Measurements from ENCODE around the gene MPIG6B.

MPIG6B gene

GRCh38 chr6:31723245-31723979 is at the start of gene MPIG6B:
TSS of gene MPIG6B (plus strand) at chr6:31723373. CDS start at chr6:31723384, 11 bp downstream.
- Histone ChIP-seq H3K9me3 (ENCODE audit: control insufficient read depth, low read length) (no peaks in the 10 kb centered on the region), H3K4me3 (ENCODE audit: low read length) (no peak within 1 kb of the TSS), H3K9ac (ENCODE audit: low read length) (no peak within 1 kb of the TSS), H3K27me3 (ENCODE audit: control insufficient read depth, insufficient read depth, low read length) (no peaks in the 10 kb centered on the region), H3K36me3 (ENCODE audit: control insufficient read depth, insufficient read depth, low read length) (peaks cover 9% of the 10 kb centered on the region), H3K4me1 (ENCODE audit: control insufficient read depth, insufficient read depth, low read length) (peaks cover 39% of the 10 kb centered on the region)

DNA sequence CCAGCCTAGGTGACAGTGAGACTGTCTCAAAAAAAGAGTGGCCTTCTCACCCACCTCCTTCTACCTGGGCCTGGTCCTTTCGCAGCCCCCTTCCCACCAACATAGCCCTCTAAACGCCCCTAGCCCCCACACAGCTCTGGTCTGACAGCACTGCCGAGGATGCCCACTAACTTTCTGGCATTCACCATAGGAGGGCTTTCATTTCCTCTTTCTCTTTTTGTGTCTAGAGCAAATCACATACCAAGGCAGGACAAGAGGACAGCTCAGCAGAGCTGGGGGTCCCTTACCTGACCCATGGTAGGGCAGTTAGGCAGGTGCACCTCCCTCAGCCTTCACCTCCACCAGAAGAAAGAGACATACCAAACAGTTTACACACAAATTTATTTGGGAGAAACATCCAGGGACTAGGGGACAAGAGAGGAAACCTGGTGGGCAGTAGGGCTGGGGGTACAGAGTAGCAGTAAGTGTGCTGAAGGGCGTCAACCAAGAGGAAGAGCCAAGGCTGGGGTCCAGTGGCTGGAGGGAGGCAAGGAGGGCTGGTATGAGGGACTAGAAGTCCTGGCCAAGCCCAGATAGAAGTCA is 46.8 kb upstream of the MPIG6B start:
- Histone ChIP-seq H3K4me1 (ENCODE audit: control insufficient read depth, insufficient read depth, low read length) (peaks cover 7% of the 10 kb centered on the region), H3K9me3 (ENCODE audit: control insufficient read depth, low read length) (no peaks in the 10 kb centered on the region), H3K4me3 (ENCODE audit: low read length) (no peak overlapping the region), H3K9ac (ENCODE audit: low read length) (no peak overlapping the region), H3K36me3 (ENCODE audit: control insufficient read depth, insufficient read depth, low read length) (peaks cover 7% of the 10 kb centered on the region), H3K27me3 (ENCODE audit: control insufficient read depth, insufficient read depth, low read length) (no peaks in the 10 kb centered on the region)

DNA sequence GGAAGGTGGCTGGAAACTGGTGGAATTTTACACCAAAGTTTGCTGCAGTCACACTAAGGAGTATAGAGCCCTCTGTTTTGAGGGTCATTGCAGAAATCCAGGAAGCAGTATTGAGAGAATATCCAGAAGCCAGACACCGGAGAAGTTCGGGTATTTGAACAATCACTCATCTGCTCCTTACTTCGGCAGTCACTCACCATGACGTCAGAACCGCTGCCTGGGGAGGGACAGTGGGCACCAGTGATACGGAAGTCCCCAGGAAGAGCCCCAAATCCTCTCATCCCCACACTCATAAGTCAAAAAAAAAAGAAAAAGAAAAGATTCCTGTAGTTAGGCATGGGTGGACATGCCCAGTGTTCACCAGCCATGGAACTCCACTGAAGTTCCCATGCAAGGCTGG is 46.3 kb upstream of the MPIG6B start:
- Histone ChIP-seq H3K9me3 (ENCODE audit: control insufficient read depth, low read length) (no peaks in the 10 kb centered on the region), H3K4me3 (ENCODE audit: low read length) (no peak overlapping the region), H3K4me1 (ENCODE audit: control insufficient read depth, insufficient read depth, low read length) (peaks cover 11% of the 10 kb centered on the region), H3K36me3 (ENCODE audit: control insufficient read depth, insufficient read depth, low read length) (peaks cover 3% of the 10 kb centered on the region), H3K9ac (ENCODE audit: low read length) (no peak overlapping the region), H3K27me3 (ENCODE audit: control insufficient read depth, insufficient read depth, low read length) (no peaks in the 10 kb centered on the region)

DNA sequence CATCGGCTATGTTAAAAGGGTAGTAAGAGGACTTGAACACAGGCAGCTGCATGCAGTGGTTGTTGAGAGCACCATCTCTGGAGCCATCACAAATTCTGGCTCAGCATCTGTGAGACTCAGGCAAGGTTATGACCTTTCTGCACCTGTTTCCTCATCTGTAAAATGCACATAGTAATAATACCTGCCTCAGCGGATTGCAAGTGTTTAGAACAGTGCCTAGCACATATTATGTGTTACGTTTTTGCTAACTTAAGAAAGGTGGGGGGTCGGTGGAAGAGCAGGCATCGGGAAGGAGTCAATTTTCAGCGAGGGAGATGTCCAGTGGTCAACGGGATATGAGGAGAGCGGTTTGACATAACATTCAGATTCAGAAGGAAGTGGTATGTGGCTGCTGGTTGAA is 45.2 kb upstream of the MPIG6B start:
- Histone ChIP-seq H3K9me3 (ENCODE audit: control insufficient read depth, low read length) (no peaks in the 10 kb centered on the region), H3K9ac (ENCODE audit: low read length) (no peak overlapping the region), H3K4me1 (ENCODE audit: control insufficient read depth, insufficient read depth, low read length) (peaks cover 11% of the 10 kb centered on the region), H3K27me3 (ENCODE audit: control insufficient read depth, insufficient read depth, low read length) (no peaks in the 10 kb centered on the region), H3K4me3 (ENCODE audit: low read length) (no peak overlapping the region), H3K36me3 (ENCODE audit: control insufficient read depth, insufficient read depth, low read length) (no peaks in the 10 kb centered on the region)

GRCh38 chr6:31680226-31681134 is 42.7 kb upstream of the MPIG6B start, which contains the start of gene LY6G5C:
TSS of gene LY6G5C (minus strand) at chr6:31681067. CDS start at chr6:31680373, 694 bp downstream.
- Histone ChIP-seq H3K27me3 (ENCODE audit: control insufficient read depth, insufficient read depth, low read length) (no peaks in the 10 kb centered on the region), H3K4me1 (ENCODE audit: control insufficient read depth, insufficient read depth, low read length) (peaks cover 19% of the 10 kb centered on the region), H3K36me3 (ENCODE audit: control insufficient read depth, insufficient read depth, low read length) (no peaks in the 10 kb centered on the region), H3K9ac (ENCODE audit: low read length) (peak within 1 kb of the TSS; percentile 71), H3K4me3 (ENCODE audit: low read length) (peak within 1 kb of the TSS; percentile 40), H3K9me3 (ENCODE audit: control insufficient read depth, low read length) (no peaks in the 10 kb centered on the region)

DNA sequence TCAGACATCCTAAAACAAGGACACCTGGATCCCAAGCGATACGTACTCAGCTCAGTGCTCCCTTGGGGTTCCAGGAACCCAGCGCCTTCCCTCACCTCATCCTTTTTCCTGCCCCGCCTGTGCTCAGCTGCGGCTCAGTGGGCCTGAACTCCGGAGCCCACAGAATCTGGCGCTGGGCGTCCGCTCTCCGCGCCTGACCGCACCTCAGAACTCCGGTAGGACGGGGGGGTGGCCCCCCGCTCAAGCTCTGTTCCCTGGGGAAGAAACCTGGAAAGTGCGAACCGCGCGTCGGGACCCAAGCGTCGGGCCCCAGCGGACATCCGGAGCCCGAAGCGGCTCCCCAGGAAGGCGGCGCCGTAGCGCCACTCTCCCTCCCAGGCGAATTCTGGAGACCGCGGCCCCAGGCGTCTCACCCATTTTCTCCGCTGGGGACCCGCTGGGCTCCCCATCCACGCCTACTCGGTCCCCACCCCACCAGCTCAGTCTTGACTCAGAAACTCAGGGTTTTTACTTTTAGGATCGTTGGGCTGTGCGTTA is 42.0 kb upstream of the MPIG6B start:
- Histone ChIP-seq H3K9me3 (ENCODE audit: control insufficient read depth, low read length) (no peaks in the 10 kb centered on the region), H3K9ac (ENCODE audit: low read length) (peak overlapping the region; percentile 71), H3K36me3 (ENCODE audit: control insufficient read depth, insufficient read depth, low read length) (peaks cover 3% of the 10 kb centered on the region), H3K4me1 (ENCODE audit: control insufficient read depth, insufficient read depth, low read length) (peaks cover 19% of the 10 kb centered on the region), H3K4me3 (ENCODE audit: low read length) (peak overlapping the region; percentile 40), H3K27me3 (ENCODE audit: control insufficient read depth, insufficient read depth, low read length) (no peaks in the 10 kb centered on the region)

DNA sequence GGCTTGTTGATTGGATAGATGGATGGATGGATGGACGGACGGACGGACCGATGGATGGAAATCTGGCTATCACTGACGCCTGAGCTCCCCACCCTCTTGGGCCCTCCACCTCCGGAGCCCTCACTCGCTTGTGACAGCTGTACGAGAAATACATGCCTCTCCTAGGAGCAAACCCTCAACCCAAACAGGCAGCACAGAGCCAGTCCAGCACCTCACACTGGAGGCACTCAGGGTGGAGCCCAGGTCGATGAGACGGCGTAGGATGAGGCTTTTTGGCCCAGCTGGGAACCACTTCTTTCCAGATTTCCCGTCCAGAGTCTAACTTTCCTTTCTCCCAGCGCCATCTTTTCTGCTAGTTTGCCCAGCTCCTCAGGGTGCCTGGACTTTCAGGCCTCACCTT is 39.6 kb upstream of the MPIG6B start:
- Histone ChIP-seq H3K4me1 (ENCODE audit: control insufficient read depth, insufficient read depth, low read length) (peaks cover 19% of the 10 kb centered on the region), H3K9me3 (ENCODE audit: control insufficient read depth, low read length) (no peaks in the 10 kb centered on the region), H3K36me3 (ENCODE audit: control insufficient read depth, insufficient read depth, low read length) (peaks cover 14% of the 10 kb centered on the region), H3K27me3 (ENCODE audit: control insufficient read depth, insufficient read depth, low read length) (no peaks in the 10 kb centered on the region), H3K9ac (ENCODE audit: low read length) (peak overlapping the region; percentile 67), H3K4me3 (ENCODE audit: low read length) (no peak overlapping the region)

DNA sequence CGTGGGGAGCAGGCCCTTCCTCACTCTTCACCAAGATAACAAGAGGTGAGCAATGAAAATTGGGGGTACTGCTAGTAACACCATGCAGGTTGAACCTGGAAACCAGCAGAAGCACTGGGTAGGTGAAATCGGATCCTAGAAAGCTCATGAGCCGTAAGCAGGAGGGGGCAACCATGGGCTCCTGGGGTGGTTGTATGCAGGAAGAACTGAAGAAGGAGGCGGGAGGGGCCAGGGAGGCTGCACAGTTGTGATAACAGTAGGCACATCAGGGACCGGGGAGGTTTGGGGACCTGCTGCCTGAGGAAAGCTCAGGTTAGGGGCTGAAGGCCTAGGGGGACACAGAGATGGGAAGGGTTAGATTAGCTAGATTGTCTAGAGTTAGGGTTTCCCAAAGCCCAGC is 36.7 kb upstream of the MPIG6B start:
- Histone ChIP-seq H3K4me1 (ENCODE audit: control insufficient read depth, insufficient read depth, low read length) (peaks cover 33% of the 10 kb centered on the region), H3K9ac (ENCODE audit: low read length) (no peak overlapping the region), H3K4me3 (ENCODE audit: low read length) (no peak overlapping the region), H3K36me3 (ENCODE audit: control insufficient read depth, insufficient read depth, low read length) (peaks cover 30% of the 10 kb centered on the region), H3K27me3 (ENCODE audit: control insufficient read depth, insufficient read depth, low read length) (no peaks in the 10 kb centered on the region), H3K9me3 (ENCODE audit: control insufficient read depth, low read length) (no peaks in the 10 kb centered on the region)

- Histone ChIP-seq H3K4me1 (ENCODE audit: control insufficient read depth, insufficient read depth, low read length) (peaks cover 29% of the 10 kb centered on the region), H3K9me3 (ENCODE audit: control insufficient read depth, low read length) (no peaks in the 10 kb centered on the region), H3K4me3 (ENCODE audit: low read length) (no peak overlapping the region), H3K27me3 (ENCODE audit: control insufficient read depth, insufficient read depth, low read length) (no peaks in the 10 kb centered on the region), H3K36me3 (ENCODE audit: control insufficient read depth, insufficient read depth, low read length) (peaks cover 30% of the 10 kb centered on the region), H3K9ac (ENCODE audit: low read length) (no peak overlapping the region)
Measured at GRCh38 chr6:31687321-31687720, 35.9 kb upstream of the MPIG6B start.

- H3K27me3 ChIP-seq (ENCODE audit: control insufficient read depth, insufficient read depth, low read length), result no peaks in the 10 kb centered on the region
- H3K36me3 ChIP-seq (ENCODE audit: control insufficient read depth, insufficient read depth, low read length), result peaks cover 30% of the 10 kb centered on the region
- no peak overlapping the region for H3K9ac ChIP-seq (ENCODE audit: low read length)
- peaks cover 29% of the 10 kb centered on the region for H3K4me1 ChIP-seq (ENCODE audit: control insufficient read depth, insufficient read depth, low read length)
- no peaks in the 10 kb centered on the region for H3K9me3 ChIP-seq (ENCODE audit: control insufficient read depth, low read length)
- H3K4me3 ChIP-seq (ENCODE audit: low read length), result no peak overlapping the region
Measured at GRCh38 chr6:31687860-31688693, 35.1 kb upstream of the MPIG6B start.
